PC-9 (cell line): ENCODE measurements around the gene TP53I13.

ENCODE experiments used
- CTCF ChIP-seq: fragments of 200-600 bp; sonication (generic); conservative IDR thresholded peaks from 2 replicates; pipeline ENCODE4 v1.6.1; 2017; ENCODE audit warnings: mixed run types, antibody characterized with exemption, mild to moderate bottlenecking, moderate library complexity
- EZH2 ChIP-seq: fragments of 200-600 bp; sonication (generic); IDR thresholded peaks from 2 replicates; pipeline ENCODE4 v1.8.0; 2017; ENCODE audit warnings: antibody characterized with exemption, low read depth

DNA sequence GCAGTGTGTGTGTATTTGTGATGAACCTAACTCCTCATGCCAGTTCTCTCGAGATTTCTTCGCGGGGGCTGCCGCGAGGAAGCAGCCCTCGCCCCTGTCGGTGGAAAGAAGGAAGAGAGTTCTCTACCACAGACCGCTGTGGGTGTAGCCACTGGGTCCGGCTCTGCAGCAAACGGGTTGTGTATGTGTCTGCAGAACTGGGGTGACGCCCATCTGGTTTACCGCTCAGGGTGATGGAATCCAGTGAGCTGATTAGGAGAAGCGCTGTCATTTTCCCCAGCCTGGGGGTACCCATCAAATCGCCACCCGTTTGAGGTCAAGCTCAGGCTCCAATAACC is 46.5 kb downstream of the TP53I13 start:
- TF ChIP-seq CTCF (no peak), EZH2 (no peak)
